Activated gamma-delta T cell treated with Interleukin-2 at 50 U/mL for 16 hours (primary cell): ENCODE measurements around the gene OR2L8.
A peak's percentile ranks its signal among the peaks of the same experiment; 100 is the strongest.

Source experiments
- DNase-seq: peaks from one replicate; pipeline ENCODE4 v3.0.0-alpha.2; 2020

Gene OR2L8, protein sequence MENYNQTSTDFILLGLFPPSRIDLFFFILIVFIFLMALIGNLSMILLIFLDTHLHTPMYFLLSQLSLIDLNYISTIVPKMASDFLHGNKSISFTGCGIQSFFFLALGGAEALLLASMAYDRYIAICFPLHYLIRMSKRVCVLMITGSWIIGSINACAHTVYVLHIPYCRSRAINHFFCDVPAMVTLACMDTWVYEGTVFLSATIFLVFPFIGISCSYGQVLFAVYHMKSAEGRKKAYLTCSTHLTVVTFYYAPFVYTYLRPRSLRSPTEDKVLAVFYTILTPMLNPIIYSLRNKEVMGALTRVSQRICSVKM

DNA sequence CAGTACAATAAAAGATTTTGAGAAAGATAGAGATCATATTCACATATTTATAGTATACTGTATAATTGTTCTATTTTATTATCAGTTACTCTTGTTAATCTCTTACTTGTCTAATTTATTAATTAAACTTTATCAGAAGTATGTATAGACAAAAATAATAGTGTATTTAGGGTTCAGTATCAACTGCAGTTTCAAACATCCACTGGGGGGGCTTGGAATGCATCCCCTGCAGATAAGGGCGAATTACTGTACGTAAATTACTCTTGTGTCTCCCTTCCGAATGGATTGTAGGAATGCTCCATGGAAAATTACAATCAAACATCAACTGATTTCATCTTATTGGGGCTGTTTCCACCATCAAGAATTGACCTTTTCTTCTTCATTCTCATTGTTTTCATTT lies at the start of gene OR2L8:
OR2L8 (plus strand) TSS at position 301 of the 400 bp plus-strand sequence; CDS start at position 301, 0 bp downstream.
- DNase-seq = no peak

DNA sequence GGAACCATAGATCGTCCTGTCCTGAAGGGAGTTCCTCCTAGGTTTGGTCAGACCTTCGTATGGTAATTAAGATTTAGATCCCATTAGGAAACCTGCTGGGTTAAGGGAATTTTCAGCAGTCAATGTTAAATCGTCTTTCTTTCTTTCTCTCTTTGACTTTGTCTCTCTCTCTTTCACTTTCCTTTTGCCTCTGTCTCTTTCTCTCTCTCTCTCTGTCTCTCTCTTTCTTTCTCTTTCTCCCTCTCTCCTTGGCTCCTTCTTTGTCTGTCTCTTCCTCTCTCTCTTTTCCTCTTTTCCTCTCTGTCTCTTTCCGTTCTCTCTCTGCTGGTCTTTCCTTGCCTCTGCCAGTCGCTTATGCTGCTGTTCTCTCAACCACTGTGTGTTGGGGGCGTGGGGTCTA lies 44.5 kb upstream of the OR2L8 start:
- DNase-seq = no peak

DNA sequence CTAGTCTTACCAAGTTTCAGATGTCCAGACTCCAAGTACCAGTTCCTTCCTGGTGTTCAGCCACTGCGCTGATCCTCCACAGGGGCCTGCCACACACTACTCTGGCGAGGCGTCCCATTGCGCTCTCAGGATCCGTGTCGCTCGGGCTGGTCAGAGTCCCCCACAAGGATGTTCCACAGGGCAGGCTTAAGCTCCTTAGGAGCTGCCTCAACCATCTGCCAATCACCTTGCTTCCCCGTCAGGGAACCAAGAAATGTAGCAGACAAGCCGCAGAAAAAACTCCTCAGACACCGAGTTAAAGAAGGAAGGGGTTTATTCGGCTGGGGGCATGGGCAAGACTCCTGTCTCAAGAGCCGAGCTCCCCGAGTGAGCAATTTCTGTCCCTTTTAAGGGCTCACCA lies 43.5 kb upstream of the OR2L8 start:
- no peak for DNase-seq

DNA sequence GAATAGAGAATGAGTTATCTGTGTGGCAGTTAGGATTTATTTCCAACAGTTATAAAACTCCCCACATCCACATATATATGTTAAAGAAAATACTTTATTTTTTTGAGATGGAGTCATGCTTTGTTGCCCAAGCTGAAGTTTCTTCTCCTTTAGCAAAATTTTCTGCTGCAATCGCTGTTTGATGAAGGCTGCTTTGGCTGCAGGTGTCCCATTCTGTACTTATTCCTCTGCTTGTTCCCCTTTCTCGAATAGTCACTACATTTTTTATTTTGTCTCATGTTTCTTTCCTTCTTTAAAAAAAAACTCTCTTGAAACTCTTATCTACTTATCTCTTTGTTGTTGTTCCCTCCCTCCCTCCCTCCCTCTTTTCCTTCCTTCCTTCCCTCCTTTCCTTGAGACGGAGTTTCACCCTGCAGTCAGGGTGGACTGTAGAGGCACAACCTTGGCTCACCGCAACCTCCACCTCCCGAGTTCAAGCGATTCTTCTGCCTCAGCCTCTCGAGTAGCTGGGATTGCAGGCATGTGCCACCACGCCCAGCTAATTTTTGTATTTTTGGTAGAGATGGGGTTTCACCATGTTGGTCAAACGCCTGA lies 42.7 kb upstream of the OR2L8 start:
- DNase-seq = no peak

DNA sequence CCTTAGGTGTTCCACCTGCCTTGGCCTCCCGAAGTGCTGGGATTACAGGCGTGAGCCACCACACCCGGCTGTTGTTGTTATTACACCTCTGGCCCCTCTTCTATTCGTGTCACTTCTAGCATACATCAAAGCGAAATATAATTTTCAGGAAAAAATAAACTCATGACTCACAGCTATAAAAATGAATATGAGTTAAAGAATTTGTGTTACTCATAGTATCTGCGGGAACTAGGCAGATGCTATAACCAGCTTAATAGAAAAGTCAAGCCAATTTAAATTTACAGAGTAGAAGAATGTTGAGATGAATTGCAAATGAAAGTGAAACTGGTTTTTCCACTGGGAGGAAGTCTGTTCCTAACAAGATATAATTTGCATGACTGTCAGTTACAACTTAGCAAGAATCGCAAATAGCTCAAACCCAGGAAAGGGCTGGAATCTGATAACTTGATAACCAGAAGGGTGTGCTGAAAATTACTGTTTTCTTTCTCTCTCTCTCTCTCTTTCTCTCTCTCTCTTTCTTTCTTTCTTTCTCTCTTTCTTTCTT lies 42.1 kb upstream of the OR2L8 start:
- no peak for DNase-seq

DNA sequence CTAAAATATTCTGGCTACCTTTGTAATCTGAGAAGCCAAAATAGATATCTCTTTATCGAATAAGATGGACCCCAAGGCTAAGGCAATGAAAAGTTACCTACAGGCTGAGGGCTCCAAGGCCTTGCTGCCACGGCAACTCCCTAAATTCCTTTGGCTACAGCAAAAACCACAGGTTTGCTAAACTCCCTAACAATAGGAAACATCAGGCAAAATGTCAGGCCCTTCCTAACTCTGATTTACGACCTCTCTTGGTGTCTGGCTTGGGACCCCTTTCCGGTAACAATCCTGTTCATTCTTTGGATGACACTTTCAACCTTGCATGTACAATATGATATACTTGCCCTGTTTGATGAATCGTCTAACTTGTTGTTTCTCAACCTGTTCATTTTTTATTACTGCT lies 39.9 kb upstream of the OR2L8 start:
- no peak for DNase-seq

DNA sequence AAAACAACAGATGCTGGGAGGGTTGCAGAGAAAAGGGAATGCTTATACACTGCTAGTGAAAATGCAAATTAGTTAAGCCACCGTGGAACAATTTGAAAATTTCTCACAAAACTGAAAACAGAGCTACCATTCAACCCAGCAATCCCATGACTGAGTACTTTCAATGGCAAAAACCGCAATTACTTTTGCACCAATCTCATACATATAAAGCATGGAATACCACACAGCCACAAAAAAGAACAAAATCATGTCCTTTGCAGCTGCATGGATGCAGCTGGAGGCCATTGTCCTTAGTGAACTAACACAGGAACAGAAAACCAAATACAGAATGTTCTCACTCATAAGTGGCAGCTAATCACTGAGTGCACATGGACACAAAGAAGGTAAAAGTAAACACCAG lies 34.9 kb upstream of the OR2L8 start:
- no peak for DNase-seq

DNA sequence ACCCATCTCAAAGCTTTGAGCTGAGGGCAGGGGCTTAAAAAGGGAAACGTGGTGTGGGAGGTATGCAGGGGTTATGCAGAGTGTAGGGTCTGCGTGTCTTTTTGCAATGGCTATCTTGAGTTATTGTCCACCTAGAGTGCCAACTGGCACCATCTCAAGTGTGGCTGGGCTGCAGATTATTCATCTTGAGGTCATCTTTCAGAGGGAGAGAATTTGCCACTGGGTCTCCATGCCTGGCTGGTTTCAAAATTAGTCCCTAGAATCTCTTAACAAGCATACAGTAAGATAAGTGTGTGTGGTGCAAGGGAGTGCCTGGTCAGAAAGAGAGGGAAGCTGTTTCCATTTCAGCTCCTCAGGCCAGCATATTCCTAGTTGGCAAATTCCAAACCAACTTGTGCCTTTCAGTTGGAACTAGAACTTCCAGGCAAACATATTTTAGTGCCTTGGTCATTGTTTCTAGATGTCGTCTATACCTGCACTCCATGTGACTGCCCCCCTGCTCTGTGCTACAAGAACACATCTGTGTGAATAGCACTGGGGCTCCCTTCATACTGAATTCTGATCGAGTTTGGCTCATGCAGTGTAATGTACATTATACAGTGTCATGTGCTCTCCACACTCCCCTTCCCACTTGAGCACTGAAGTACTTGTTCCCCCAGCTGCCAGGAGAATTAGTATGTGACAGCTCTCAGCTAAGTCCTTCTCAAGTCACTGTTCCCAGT lies 33.6 kb upstream of the OR2L8 start:
- DNase-seq = no peak

DNA sequence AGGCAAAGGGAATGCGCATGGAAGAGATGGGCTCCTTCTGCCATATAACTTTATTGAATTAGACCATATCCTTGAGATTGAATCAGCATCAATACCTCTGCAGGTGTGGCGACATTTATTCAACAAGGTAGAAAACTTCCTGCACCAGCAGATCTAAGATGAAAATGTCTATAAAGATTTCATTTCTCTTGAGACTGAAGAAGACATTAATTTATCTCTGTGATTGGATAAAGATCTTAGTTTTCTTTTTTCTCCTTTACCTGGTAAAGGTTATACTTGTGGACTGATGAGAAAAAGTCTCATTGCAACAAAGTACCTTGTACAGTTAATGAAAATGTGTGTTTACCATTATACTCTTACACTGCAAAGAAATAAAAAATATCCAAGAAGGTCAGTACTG lies 28.7 kb upstream of the OR2L8 start, which contains the start of gene OR2T8:
OR2T8 (plus strand) TSS at position 301 of the 400 bp plus-strand sequence. CDS start 766 bp downstream, outside the sequence.
- no peak for DNase-seq

DNA sequence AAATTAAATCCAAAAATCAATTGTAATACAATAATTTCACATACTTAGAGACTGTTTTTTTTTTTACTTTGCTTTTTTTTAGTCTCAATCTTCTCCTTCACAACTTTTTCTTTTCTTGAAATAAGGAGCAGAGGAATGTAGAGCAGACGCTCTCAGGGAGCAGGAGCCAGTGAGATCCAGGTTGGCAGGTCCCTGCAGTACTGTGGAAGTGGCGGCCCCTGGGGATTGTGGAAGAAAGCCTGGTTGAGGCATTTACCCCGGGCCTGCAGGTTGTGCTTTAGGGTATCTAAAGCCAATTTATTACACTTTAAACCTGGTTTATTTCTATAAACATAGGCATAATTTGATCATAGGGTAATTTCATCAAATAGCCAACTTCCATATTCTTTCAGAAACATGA lies 24.7 kb upstream of the OR2L8 start:
- DNase-seq = no peak

DNA sequence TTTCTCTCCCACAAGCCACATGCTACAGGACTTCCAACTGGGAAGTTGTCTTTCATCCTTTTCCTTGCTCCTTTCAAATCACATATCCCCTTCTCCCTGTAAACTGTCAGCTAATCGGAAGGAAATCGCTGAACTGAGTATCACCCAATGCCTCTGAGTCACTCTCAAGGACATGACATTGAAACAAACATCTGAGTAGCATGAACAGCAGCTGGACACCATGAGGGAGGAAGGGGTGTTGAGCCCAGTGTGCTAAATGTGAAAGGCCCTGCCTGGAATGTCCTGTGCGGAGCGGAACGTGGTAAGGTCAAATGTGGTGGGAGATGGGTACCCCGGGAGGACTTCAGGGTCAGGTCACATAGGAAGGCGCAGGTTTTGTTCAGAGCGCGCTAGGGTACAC lies 23.8 kb upstream of the OR2L8 start, which contains the start of gene OR2AJ1:
OR2AJ1 (plus strand) TSS at position 22 of the 400 bp plus-strand sequence. CDS start 8,880 bp downstream, outside the sequence.
- no peak for DNase-seq

DNA sequence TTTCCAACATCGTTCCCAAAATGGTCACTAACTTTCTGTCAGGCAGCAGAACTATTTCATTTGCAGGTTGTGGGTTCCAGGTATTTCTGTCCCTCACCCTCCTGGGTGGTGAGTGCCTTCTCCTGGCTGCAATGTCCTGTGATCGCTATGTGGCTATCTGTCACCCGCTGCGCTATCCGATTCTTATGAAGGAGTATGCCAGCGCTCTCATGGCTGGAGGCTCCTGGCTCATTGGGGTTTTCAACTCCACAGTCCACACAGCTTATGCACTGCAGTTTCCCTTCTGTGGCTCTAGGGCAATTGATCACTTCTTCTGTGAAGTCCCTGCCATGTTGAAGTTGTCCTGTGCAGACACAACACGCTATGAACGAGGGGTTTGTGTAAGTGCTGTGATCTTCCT lies 14.7 kb upstream of the OR2L8 start:
- no peak for DNase-seq

DNA sequence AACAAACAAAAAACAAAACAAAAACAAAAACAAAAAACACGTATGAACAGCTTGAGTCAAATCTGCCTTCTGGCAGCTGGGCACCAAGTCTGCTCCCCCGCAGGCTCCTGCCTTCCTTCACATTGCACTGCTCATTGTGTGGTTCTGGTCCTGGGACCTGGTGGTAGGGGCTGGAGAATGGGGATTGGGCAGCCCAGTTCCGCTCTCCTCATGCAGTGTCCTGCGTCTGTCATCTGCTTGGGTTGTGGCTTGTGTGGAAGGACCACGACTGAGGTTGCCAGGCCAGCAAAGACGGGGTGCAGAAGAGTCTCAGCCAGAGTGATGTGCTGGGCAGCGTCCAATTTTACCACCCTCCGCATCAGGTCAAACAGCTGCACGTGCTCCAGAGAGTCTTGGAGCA lies 12.9 kb upstream of the OR2L8 start:
- DNase-seq = no peak

DNA sequence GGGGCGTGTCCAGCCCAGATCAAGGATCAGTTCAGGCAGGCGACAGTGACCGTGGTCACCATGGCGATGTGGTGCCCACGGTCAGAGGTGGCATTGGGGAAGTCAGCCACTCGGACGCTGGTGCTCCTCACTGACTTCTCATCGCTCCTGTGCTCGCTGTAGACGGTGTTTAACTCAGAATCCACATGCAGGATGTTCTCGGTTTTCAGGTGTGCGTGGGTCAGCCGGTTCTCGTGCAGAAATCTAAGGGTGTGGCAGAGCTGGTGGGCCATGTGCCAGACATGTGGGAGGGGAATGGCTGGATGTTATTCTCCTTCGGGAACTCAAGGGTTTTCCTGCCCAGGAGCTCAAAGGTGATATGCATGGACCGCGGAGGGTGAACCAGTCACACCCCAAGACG lies 12.2 kb upstream of the OR2L8 start:
- DNase-seq = no peak

DNA sequence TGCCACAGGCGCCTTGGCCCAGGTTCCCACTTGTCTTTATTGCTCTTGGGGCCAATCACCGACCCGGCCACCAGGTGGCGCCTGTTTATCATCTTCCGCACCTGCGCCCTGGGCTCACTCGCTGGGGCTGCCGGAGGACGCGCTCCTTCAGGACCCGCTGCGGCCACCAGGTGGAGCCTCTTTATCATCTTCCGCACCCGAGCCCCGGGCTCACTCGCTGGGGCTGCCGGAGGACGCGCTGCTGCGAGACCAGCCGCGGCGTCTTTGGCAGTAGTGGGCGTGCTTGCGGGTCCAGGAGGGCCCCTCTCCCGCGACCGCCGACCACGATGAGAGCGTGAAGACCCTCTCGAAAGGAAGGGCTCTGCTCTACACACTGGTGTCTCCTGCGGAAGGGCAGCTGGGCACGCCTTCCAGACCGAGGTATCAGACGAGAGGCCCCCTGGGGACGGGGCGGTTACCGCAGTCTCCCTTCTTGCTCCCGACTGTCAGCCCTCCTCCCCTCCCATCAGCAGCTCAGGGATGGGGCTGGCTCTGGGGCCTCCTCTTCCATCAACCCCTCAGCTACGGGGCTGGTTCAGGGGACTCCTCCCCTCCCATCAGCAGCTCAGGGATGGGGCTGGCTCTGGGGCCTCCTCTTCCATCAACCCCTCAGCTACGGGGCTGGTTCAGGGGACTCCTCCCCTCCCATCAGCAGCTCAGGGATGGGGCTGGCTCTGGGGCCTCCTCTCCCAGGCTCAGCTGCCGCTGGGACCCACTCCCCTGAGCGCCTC lies 11.5 kb upstream of the OR2L8 start:
- DNase-seq = peak; percentile 80

DNA sequence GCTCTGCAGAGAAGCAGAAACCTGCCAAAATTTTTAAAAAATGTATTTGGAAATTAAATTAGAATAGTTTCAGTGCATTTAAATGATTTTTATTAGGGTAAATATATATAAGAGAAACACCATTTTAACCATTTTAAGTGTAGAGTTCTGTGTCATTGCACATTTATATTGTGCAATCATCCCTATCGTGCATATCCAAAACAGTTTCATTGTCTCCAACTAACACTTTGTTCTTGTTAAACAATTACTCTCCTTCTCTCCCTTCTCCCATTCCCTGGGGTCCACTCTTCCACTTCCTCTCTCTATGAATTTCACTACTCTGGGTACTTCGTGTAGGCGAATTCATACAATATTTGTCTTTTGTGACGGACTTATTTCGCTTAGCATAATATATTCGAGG lies 6.0 kb upstream of the OR2L8 start:
- no peak for DNase-seq

DNA sequence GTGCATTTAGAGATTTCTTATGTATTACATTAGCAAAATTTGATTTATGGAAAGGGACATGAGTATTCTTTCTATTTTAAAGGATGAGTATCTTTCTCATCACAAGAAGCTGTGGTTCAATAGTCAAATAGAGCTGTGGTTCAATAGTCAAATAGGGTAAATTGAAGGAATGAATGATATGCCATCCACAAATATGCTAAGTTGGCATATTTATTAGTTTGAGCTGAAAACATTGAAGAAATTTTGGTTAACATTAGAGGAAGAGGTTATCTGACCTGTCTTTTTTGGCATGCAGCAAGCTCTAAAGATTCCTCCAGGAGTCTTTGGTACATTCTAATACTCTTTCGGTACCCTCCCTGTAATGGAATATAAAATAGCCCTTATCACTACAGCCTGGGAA lies 4.8 kb downstream of the OR2L8 start:
- DNase-seq = no peak

DNA sequence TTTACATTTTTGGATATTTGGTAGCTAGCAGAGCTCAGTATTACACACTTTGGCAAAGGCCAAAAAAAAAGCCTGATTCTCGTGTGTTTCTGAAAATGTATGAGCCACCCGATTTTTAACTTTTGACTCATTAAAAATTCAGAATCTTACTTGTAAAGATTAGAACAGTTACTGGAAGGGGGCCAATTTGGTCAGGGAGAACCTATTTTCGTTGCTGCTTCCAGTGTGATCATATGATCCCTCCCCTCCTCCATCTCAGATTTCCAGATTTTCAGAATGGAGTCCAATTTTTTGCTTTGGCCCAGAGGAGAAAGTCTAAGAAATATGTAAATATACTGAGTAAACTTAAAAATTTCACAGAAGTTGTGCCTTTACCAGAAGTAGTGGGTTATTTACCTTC lies 13.1 kb downstream of the OR2L8 start:
- DNase-seq = no peak

DNA sequence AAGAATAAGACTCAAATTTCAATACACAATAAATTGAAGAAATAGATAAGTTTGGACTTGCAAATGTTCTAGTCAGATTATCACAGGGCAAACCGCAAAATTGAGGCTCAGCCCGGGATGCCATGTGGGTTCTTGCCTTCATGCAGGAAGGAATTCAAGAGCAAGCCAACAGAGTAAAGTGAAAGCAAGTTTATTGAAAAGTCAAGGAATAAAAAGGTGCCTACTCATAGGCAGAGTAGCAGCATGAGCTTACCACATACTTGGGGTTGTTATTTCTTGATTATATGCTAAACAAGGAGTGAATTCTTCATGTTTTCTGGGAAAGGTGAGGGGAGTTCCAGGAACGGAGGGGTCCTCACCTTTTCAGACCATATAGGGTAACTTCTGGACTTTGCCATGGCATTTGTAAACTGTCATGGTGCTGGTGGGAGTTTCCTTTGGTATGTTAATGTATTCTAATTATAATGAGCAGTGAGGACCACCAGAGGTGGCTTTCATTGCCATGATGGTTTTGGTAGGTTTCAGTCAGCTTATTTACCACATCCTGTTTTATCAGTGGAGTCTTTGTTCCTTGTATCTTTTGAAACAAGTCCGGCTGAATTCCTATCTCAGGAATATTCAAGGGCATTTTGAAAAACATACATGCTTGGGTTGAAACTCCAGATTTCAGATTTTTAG lies 14.4 kb downstream of the OR2L8 start:
- no peak for DNase-seq

DNA sequence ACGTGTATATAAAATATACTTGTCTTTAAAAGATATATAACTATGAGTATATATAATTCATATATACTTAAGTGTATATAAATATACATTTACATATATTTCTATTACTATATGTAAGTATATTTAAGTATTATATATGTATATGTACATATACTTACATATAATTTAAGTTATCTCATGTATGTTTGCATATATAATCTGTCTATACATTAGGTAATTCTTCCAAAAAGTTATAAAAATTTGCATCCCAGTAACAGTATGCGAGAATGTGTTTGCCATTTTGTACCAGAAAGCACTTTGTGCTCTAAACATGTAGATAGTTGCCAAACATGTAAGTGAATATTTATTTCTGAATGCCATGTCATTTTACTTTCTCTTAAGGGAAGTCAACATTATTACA lies 16.3 kb downstream of the OR2L8 start, which contains the start of gene OR2AK2:
OR2AK2 (plus strand) TSS at position 301 of the 400 bp plus-strand sequence. CDS start 144 bp downstream, outside the sequence.
- no peak for DNase-seq

DNA sequence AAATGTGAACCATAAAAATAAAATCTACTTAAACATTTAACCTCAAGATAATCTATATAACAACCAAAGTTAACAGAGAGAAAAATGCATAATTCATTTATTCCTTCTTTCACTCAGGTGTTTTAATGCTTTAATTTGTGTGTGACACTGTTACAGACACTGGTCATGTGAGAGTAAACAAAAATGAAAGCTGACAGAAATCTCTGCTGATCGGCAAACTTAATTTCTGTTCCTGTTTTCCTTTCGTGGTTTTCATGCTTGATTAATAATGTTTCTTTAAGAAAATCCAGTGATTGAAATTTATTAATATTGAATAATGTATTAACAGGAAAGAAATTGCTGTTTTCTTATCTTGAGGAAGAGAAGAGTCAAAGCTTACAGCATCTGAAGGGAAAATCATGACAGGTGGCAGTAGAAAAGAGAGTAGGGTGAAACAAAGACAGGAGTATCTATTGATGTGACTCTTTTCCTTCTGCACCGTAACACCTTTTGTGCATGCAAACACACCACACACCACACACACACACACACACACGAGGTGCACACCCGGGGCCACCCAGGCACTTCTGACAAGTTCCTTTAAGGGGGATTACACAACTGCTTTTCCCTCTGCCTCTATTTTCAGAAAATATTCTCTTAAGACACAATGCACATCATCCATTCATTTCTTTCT lies 18.0 kb downstream of the OR2L8 start:
- DNase-seq = no peak

DNA sequence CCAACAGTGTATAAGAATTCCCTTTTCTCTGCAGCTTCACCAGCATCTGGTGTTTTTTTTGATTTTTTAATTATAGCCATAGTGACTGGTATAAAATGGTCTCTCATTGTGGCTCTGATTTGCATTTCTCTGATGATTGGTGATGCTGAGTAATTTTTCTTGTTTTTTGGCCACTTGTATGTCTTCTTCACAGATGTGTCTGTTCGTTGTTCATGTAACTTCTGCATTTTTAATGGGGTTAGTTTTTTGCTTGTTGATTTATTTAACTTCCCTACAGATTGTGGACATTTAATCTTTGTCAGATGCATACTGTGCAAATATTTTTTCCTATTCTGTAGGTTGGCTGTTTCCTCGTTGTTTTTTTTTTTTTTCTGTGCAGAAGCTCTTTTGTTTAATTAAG lies 44.3 kb downstream of the OR2L8 start:
- no peak for DNase-seq
